ENCODE measurements around the gene GANAB. TPM values are rescaled to one million over a fixed set of nuclear protein-coding genes. Genes with fewer than 3 reads are reported as not detected.
"Not testable (repeated sequence)": the region's sequence is repeated elsewhere in the genome, so short reads cannot be mapped to it uniquely, and the experiment has no call there.

GANAB gene
- total RNA-seq, 3 donors from 2014 or later (not counting 1 experiment from before 2014, with no cell fraction given): 236 to 275 (median 246) TPM

DNA sequence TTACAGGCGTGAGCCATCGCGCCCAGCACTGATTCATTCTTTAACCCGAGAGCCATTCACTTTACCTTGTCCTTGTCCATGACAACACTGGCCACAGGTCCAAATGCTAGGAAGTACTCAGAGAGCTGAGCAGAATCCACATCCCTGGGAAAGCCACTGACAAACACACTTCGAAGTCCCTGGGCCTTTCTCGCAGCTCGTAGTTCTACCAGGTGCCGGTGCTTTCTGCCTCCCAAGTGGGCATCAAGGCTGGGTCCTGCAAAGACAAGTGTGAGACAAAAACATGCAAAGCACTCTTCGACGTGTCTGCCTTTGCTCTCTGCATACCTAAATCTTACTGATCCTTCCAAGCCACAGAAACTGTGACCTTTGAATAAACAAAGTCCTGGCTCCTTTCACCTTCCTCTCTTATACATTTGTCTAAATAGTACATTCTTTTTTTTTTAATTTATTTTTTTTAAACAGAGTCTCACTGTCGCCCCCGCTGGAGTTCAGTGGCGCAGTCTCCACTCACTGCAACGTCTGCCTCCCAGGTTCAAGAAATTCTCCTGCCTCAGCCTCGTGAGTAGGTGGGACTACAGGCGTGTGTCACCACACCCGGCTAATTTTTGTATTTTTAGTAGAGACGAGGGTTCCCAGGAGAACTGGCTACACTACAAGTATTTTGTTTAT, 57.3 kb downstream of the GANAB start:
- no peak for ATAC-seq
- Mint-ChIP-seq H3K9me3 (no peaks in the 10 kb centered on the region), H3K4me1 (peaks cover 27 to 34% of the 10 kb centered on the region in 2 donors), H3K36me3 (no peaks in the 10 kb centered on the region), H3K27ac (peak overlapping the region in 1 of 2 donors; percentile 97), H3K27me3 (ENCODE audit: low read depth in 2 of 2) (no peaks in the 10 kb centered on the region), H3K4me3 (peak overlapping the region; percentile 98)
- no peaks in the 10 kb centered on the region for H3K27me3 ChIP-seq (ENCODE audit: control insufficient read depth, insufficient read depth, low read length)
- no peak overlapping the region for H3K4me3 ChIP-seq (ENCODE audit: low read length)
- DNase-seq: peak in 1 of 2 donors; percentile 43
- H3K27ac ChIP-seq (ENCODE audit: low read length): no peak overlapping the region
- peaks cover 23% of the 10 kb centered on the region for H3K36me3 ChIP-seq (ENCODE audit: control insufficient read depth, insufficient read depth, low read length)
- TF ChIP-seq, protein P1, sequence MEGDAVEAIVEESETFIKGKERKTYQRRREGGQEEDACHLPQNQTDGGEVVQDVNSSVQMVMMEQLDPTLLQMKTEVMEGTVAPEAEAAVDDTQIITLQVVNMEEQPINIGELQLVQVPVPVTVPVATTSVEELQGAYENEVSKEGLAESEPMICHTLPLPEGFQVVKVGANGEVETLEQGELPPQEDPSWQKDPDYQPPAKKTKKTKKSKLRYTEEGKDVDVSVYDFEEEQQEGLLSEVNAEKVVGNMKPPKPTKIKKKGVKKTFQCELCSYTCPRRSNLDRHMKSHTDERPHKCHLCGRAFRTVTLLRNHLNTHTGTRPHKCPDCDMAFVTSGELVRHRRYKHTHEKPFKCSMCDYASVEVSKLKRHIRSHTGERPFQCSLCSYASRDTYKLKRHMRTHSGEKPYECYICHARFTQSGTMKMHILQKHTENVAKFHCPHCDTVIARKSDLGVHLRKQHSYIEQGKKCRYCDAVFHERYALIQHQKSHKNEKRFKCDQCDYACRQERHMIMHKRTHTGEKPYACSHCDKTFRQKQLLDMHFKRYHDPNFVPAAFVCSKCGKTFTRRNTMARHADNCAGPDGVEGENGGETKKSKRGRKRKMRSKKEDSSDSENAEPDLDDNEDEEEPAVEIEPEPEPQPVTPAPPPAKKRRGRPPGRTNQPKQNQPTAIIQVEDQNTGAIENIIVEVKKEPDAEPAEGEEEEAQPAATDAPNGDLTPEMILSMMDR (IDR thresholded peaks at IDR 0.05): no peak
- 79% methylated on average over 15 of the region's 18 CpGs for WGBS (ENCODE audit: insufficient coverage)
- no peaks in the 10 kb centered on the region for H3K9me3 ChIP-seq (ENCODE audit: control insufficient read depth, insufficient read depth, low read length)
- intact Hi-C loops (cut with micrococcal nuclease): no loop called here
- peaks cover 32% of the 10 kb centered on the region for H3K4me1 ChIP-seq (ENCODE audit: control insufficient read depth, insufficient read depth, low read length)

DNA sequence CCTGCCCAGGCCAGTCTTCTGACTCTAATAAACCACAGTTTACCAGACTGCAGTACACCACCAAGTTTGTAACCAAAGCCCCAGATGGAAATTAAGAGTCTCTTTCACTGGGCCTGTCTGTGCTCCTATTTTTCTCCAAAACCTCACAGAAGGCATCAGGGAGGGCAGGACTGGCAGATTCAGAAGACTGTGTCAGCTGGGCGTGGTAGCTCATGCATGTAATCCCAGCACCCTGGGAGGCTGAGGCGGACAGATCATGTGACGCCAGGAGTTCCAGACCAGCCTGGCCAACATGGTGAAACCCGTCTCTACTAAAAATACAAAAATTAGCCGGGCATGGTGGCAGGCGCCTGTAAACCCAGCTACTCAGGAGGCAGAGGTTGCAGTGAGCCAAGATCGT, 61.1 kb downstream of the GANAB start:
- H3K4me3 ChIP-seq (ENCODE audit: low read length); H3K27me3 ChIP-seq (ENCODE audit: control insufficient read depth, insufficient read depth, low read length); H3K4me1 Mint-ChIP-seq; H3K27ac Mint-ChIP-seq; H3K9me3 Mint-ChIP-seq; H3K9me3 ChIP-seq (ENCODE audit: control insufficient read depth, insufficient read depth, low read length); H3K4me3 Mint-ChIP-seq; H3K27ac ChIP-seq (ENCODE audit: low read length); ATAC-seq; H3K4me1 ChIP-seq (ENCODE audit: control insufficient read depth, insufficient read depth, low read length); DNase-seq; H3K27me3 Mint-ChIP-seq (ENCODE audit: low read depth in 2 of 2); intact Hi-C loops (cut with micrococcal nuclease); H3K36me3 Mint-ChIP-seq: not testable (repeated sequence)
- H3K36me3 ChIP-seq (ENCODE audit: control insufficient read depth, insufficient read depth, low read length): peaks cover 30% of the 10 kb centered on the region
- WGBS (ENCODE audit: insufficient coverage): 98% methylated on average over 7 of the region's 7 CpGs

DNA sequence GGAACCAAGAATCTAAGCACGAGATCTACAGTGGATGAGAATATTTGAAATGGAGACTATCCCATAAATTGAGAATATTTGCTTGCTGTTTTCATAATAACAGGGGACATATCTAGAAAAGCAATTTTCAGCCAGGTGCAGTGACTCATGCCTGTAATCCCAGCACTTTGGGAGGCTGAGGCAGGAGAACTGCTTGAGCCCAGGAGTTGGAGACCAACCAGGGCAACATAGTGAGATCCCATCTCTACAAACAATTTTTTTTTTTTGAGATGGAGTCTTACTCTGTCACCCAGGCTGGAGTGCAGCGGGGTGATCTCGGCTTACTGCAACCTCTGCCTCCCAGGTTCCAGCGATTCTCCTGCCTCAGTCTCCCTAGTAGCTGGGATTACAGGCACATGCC, 64.7 kb downstream of the GANAB start:
- H3K27ac Mint-ChIP-seq; ATAC-seq; H3K9me3 Mint-ChIP-seq; H3K36me3 Mint-ChIP-seq; H3K27me3 ChIP-seq (ENCODE audit: control insufficient read depth, insufficient read depth, low read length); intact Hi-C loops (cut with micrococcal nuclease); H3K9me3 ChIP-seq (ENCODE audit: control insufficient read depth, insufficient read depth, low read length); H3K4me1 Mint-ChIP-seq; DNase-seq; H3K27me3 Mint-ChIP-seq (ENCODE audit: low read depth in 2 of 2); H3K4me1 ChIP-seq (ENCODE audit: control insufficient read depth, insufficient read depth, low read length); H3K4me3 ChIP-seq (ENCODE audit: low read length); H3K4me3 Mint-ChIP-seq; H3K27ac ChIP-seq (ENCODE audit: low read length): not testable (repeated sequence)
- WGBS (ENCODE audit: insufficient coverage): 97% methylated on average over 4 of the region's 4 CpGs
- peaks cover 36% of the 10 kb centered on the region for H3K36me3 ChIP-seq (ENCODE audit: control insufficient read depth, insufficient read depth, low read length)

DNA sequence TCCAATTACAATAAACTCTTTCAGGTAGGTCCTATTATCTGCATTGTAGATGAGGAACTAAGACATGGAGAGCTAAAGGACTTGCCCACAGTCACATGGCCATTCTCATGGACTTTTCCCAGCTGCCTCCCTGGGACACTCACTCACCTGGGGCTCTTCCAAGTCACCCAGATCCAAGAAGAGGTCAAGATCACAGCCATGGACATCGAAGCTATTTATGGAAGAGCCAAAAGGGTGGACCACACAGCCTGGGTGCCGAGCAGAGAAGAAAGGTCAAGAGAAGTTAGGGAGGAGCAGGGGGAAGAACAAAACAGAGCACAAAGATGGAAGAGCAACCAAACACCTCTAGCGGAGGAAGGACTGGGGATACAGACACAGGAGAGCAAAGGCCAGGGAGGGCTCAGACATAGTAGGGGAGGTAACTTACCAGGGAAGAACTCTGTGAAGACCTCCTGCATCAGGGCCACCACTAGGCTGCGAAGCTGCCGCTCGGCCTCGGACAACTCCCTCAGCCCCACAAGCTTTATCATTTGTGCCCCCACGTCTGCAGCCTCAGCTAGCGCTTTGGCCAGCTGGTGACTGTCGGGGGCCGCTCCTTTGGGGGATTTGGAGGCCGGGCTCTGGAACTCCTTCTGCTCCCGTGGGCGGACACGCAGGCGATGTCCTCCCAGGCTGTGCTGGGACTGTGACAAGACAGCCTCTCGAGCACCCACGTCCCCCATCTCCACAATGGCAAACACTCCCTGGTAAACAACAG, 65.3 kb downstream of the GANAB start:
- WGBS (ENCODE audit: insufficient coverage): 96% methylated on average over 18 of the region's 18 CpGs
- Mint-ChIP-seq H3K27ac (no peak overlapping the region), H3K9me3 (no peaks in the 10 kb centered on the region), H3K4me3 (no peak overlapping the region), H3K4me1 (no peaks in the 10 kb centered on the region), H3K27me3 (ENCODE audit: low read depth in 2 of 2) (no peaks in the 10 kb centered on the region), H3K36me3 (no peaks in the 10 kb centered on the region)
- H3K27ac ChIP-seq (ENCODE audit: low read length): no peak overlapping the region
- DNase-seq (no peak), ATAC-seq (no peak)
- H3K4me3 ChIP-seq (ENCODE audit: low read length): no peak overlapping the region
- H3K4me1 ChIP-seq (ENCODE audit: control insufficient read depth, insufficient read depth, low read length): no peaks in the 10 kb centered on the region
- no peaks in the 10 kb centered on the region for H3K9me3 ChIP-seq (ENCODE audit: control insufficient read depth, insufficient read depth, low read length)
- TF ChIP-seq, protein P1 (IDR thresholded peaks at IDR 0.05): no peak
- intact Hi-C loops (cut with micrococcal nuclease): no loop called here
- no peaks in the 10 kb centered on the region for H3K27me3 ChIP-seq (ENCODE audit: control insufficient read depth, insufficient read depth, low read length)
- peaks cover 38% of the 10 kb centered on the region for H3K36me3 ChIP-seq (ENCODE audit: control insufficient read depth, insufficient read depth, low read length)
